H1 (cell line): ENCODE results near the gene INPP4A.

Experiments
- EZH2 ChIP-seq: fragments of 200-600 bp; sonication (generic); IDR thresholded peaks from 2 replicates; pipeline ENCODE4 v1.7.1; 2012; ENCODE audit warnings: low read depth, mild to moderate bottlenecking, moderate library complexity, low read length, inconsistent platforms; ENCODE audit not compliant: severe bottlenecking
- GABPA ChIP-seq: IDR thresholded peaks from 2 replicates; pipeline ENCODE4 v1.6.1; 2011; ENCODE audit warnings: mild to moderate bottlenecking, low read length, moderate library complexity, borderline replicate concordance; ENCODE audit not compliant: insufficient read depth
- POLR2A ChIP-seq, 2 experiments: IDR thresholded peaks; 1 replicate in 1 of 2; 2 replicates in 1 of 2; pipeline ENCODE4 v1.6.1; 2011; ENCODE audit warnings: low read depth in 2 of 2, low read length in 2 of 2, mild to moderate bottlenecking in 2 of 2; ENCODE audit errors: control extremely low read depth in 1 of 2
- RAD21 ChIP-seq, 2 experiments: IDR thresholded peaks in 1 of 2; conservative IDR thresholded peaks in 1 of 2; 2 replicates each; pipeline ENCODE4 v1.6.1; 2011; ENCODE audit warnings: low read depth in 2 of 2, low read length in 2 of 2, improper control_type of control experiment in 1 of 2, inconsistent platforms in 1 of 2, mild to moderate bottlenecking in 1 of 2, moderate library complexity in 1 of 2
- TAF1 ChIP-seq: IDR thresholded peaks from 2 replicates; pipeline ENCODE4 v1.6.1; 2011; ENCODE audit warnings: mild to moderate bottlenecking, low read depth, low read length
- YY1 ChIP-seq: IDR thresholded peaks from 2 replicates; pipeline ENCODE4 v1.6.1; 2011; ENCODE audit warnings: low read depth, mild to moderate bottlenecking, low read length
- TF ChIP-seq, protein P1 (sequence below), 3 experiments: IDR thresholded peaks; 1 replicate in 2 of 3; 2 replicates in 1 of 3; pipeline versions ENCODE4 v1.5.1 to v1.6.1; 2011; ENCODE audit warnings: low read length in 3 of 3, mild to moderate bottlenecking in 3 of 3, inconsistent platforms in 2 of 3, low read depth in 1 of 3, moderate library complexity in 1 of 3; ENCODE audit not compliant: insufficient read depth in 1 of 3; ENCODE audit errors: control extremely low read depth in 1 of 3
- TF ChIP-seq, protein P2 (sequence below): IDR thresholded peaks from 2 replicates; pipeline ENCODE4 v1.6.1; 2012; ENCODE audit warnings: inconsistent platforms
- TF ChIP-seq, protein P3 (sequence below): fragments of 300-600 bp; sonication (generic); IDR thresholded peaks from 2 replicates; pipeline ENCODE4 v1.7.1; 2012; ENCODE audit warnings: low read length, moderate library complexity, mild to moderate bottlenecking, inconsistent platforms; ENCODE audit not compliant: insufficient replicate concordance

DNA sequence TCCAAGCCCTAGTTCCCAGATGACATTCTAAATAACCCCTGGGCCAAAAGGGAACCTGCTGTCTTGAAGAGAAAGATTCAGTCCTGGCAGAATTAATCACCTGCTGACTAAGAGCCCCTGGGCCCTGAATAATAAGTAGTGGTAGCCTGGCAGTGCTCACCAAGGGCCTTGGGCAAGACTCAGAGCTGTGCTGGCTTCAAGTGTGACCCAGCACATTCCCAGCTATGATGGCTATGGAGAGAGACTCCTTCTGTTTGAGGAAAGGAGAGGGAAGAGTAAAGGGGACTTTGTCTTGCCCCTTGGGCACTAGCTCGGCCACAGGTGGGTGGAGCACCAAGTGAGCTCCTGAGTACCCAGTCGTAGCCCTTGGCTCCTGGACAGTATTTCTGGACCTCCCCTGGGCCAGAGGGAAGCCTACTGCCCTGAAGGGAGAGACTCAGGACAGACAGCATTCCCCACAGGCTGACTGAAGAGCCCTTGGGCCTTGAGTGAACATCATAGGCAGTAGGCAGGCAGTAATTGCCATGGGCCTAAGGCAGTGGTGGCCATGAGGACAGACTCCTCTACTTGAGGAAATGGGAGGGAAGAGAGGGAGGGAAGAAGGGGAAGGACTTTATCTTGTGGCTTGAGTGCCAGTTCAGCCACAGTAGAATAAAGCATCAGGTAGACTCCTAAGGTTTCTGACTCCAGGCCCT, 40.0 kb upstream of the INPP4A start:
- TF ChIP-seq YY1 (no peak), GABPA (no peak), RAD21 (IDR thresholded peaks at IDR 0.05 in 1 of 2, conservative IDR thresholded peaks at IDR 0.05 in 1 of 2; ENCODE audit: low read depth in 2 of 2, low read length in 2 of 2) (no peak), TAF1 (no peak), POLR2A (IDR thresholded peaks at IDR 0.05; ENCODE audit: control extremely low read depth in 1 of 2, low read depth in 2 of 2, low read length in 2 of 2) (no peak), EZH2 (no peak)
- TF ChIP-seq, protein P1, sequence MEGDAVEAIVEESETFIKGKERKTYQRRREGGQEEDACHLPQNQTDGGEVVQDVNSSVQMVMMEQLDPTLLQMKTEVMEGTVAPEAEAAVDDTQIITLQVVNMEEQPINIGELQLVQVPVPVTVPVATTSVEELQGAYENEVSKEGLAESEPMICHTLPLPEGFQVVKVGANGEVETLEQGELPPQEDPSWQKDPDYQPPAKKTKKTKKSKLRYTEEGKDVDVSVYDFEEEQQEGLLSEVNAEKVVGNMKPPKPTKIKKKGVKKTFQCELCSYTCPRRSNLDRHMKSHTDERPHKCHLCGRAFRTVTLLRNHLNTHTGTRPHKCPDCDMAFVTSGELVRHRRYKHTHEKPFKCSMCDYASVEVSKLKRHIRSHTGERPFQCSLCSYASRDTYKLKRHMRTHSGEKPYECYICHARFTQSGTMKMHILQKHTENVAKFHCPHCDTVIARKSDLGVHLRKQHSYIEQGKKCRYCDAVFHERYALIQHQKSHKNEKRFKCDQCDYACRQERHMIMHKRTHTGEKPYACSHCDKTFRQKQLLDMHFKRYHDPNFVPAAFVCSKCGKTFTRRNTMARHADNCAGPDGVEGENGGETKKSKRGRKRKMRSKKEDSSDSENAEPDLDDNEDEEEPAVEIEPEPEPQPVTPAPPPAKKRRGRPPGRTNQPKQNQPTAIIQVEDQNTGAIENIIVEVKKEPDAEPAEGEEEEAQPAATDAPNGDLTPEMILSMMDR (IDR thresholded peaks at IDR 0.05; ENCODE audit: control extremely low read depth in 1 of 3, insufficient read depth in 1 of 3, low read depth in 1 of 3, low read length in 3 of 3): no peak
- TF ChIP-seq, protein P2, sequence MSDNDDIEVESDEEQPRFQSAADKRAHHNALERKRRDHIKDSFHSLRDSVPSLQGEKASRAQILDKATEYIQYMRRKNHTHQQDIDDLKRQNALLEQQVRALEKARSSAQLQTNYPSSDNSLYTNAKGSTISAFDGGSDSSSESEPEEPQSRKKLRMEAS: no peak
- TF ChIP-seq, protein P3, sequence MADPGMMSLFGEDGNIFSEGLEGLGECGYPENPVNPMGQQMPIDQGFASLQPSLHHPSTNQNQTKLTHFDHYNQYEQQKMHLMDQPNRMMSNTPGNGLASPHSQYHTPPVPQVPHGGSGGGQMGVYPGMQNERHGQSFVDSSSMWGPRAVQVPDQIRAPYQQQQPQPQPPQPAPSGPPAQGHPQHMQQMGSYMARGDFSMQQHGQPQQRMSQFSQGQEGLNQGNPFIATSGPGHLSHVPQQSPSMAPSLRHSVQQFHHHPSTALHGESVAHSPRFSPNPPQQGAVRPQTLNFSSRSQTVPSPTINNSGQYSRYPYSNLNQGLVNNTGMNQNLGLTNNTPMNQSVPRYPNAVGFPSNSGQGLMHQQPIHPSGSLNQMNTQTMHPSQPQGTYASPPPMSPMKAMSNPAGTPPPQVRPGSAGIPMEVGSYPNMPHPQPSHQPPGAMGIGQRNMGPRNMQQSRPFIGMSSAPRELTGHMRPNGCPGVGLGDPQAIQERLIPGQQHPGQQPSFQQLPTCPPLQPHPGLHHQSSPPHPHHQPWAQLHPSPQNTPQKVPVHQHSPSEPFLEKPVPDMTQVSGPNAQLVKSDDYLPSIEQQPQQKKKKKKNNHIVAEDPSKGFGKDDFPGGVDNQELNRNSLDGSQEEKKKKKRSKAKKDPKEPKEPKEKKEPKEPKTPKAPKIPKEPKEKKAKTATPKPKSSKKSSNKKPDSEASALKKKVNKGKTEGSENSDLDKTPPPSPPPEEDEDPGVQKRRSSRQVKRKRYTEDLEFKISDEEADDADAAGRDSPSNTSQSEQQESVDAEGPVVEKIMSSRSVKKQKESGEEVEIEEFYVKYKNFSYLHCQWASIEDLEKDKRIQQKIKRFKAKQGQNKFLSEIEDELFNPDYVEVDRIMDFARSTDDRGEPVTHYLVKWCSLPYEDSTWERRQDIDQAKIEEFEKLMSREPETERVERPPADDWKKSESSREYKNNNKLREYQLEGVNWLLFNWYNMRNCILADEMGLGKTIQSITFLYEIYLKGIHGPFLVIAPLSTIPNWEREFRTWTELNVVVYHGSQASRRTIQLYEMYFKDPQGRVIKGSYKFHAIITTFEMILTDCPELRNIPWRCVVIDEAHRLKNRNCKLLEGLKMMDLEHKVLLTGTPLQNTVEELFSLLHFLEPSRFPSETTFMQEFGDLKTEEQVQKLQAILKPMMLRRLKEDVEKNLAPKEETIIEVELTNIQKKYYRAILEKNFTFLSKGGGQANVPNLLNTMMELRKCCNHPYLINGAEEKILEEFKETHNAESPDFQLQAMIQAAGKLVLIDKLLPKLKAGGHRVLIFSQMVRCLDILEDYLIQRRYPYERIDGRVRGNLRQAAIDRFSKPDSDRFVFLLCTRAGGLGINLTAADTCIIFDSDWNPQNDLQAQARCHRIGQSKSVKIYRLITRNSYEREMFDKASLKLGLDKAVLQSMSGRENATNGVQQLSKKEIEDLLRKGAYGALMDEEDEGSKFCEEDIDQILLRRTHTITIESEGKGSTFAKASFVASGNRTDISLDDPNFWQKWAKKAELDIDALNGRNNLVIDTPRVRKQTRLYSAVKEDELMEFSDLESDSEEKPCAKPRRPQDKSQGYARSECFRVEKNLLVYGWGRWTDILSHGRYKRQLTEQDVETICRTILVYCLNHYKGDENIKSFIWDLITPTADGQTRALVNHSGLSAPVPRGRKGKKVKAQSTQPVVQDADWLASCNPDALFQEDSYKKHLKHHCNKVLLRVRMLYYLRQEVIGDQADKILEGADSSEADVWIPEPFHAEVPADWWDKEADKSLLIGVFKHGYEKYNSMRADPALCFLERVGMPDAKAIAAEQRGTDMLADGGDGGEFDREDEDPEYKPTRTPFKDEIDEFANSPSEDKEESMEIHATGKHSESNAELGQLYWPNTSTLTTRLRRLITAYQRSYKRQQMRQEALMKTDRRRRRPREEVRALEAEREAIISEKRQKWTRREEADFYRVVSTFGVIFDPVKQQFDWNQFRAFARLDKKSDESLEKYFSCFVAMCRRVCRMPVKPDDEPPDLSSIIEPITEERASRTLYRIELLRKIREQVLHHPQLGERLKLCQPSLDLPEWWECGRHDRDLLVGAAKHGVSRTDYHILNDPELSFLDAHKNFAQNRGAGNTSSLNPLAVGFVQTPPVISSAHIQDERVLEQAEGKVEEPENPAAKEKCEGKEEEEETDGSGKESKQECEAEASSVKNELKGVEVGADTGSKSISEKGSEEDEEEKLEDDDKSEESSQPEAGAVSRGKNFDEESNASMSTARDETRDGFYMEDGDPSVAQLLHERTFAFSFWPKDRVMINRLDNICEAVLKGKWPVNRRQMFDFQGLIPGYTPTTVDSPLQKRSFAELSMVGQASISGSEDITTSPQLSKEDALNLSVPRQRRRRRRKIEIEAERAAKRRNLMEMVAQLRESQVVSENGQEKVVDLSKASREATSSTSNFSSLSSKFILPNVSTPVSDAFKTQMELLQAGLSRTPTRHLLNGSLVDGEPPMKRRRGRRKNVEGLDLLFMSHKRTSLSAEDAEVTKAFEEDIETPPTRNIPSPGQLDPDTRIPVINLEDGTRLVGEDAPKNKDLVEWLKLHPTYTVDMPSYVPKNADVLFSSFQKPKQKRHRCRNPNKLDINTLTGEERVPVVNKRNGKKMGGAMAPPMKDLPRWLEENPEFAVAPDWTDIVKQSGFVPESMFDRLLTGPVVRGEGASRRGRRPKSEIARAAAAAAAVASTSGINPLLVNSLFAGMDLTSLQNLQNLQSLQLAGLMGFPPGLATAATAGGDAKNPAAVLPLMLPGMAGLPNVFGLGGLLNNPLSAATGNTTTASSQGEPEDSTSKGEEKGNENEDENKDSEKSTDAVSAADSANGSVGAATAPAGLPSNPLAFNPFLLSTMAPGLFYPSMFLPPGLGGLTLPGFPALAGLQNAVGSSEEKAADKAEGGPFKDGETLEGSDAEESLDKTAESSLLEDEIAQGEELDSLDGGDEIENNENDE: no peak
